GM23338 (cell line): ENCODE measurements around the gene C2CD4D.

Experiments used
- CREB1 ChIP-seq: fragments of 250-450 bp; sonication (Bioruptor Pico); IDR thresholded peaks from 2 replicates; pipeline ENCODE4 v1.5.0; 2020; ENCODE audit warnings: low read depth, mild to moderate bottlenecking, moderate library complexity
- EZH2 ChIP-seq: fragments of 200-600 bp; sonication (generic); IDR thresholded peaks from one replicate; pipeline ENCODE4 v1.8.0; 2017; ENCODE audit warnings: antibody characterized with exemption, mild to moderate bottlenecking, low read depth; ENCODE audit not compliant: unreplicated experiment
- EZH2phosphoT487 ChIP-seq: fragments of 200-600 bp; sonication (generic); IDR thresholded peaks from one replicate; pipeline ENCODE4 v1.8.1; 2018; ENCODE audit warnings: antibody characterized with exemption; ENCODE audit not compliant: unreplicated experiment
- JUNB ChIP-seq: IDR thresholded peaks from one replicate; pipeline ENCODE4 v1.6.1; 2016; ENCODE audit warnings: antibody characterized with exemption; ENCODE audit not compliant: unreplicated experiment
- POLR2AphosphoS5 ChIP-seq: IDR thresholded peaks from 2 replicates; pipeline ENCODE4 v1.6.1; 2016; ENCODE audit warnings: antibody characterized with exemption, low read depth
- ZNF114 ChIP-seq: fragments of 250-450 bp; sonication (Bioruptor Pico); IDR thresholded peaks from 2 replicates; pipeline ENCODE4 v1.5.0; 2020; ENCODE audit warnings: mild to moderate bottlenecking, moderate library complexity
- ZNF331 ChIP-seq: fragments of 250-450 bp; sonication (Bioruptor Pico); IDR thresholded peaks from 2 replicates; pipeline ENCODE4 v1.5.0; 2020; ENCODE audit warnings: low read depth, mild to moderate bottlenecking, moderate library complexity
- TF ChIP-seq, protein P1 (sequence below), 2 experiments: fragments of 200-600 bp in 1 of 2; sonication (generic) in 1 of 2; conservative IDR thresholded peaks; 2 replicates each; pipeline versions ENCODE4 v1.5.1 to v1.6.1; 2016 to 2017; ENCODE audit warnings: antibody characterized with exemption in 2 of 2, low read depth in 2 of 2, mild to moderate bottlenecking in 2 of 2, moderate library complexity in 1 of 2
- TF ChIP-seq, protein P2 (sequence below): IDR thresholded peaks from one replicate; pipeline ENCODE4 v1.6.1; 2018; ENCODE audit warnings: antibody characterized with exemption; ENCODE audit not compliant: unreplicated experiment

DNA sequence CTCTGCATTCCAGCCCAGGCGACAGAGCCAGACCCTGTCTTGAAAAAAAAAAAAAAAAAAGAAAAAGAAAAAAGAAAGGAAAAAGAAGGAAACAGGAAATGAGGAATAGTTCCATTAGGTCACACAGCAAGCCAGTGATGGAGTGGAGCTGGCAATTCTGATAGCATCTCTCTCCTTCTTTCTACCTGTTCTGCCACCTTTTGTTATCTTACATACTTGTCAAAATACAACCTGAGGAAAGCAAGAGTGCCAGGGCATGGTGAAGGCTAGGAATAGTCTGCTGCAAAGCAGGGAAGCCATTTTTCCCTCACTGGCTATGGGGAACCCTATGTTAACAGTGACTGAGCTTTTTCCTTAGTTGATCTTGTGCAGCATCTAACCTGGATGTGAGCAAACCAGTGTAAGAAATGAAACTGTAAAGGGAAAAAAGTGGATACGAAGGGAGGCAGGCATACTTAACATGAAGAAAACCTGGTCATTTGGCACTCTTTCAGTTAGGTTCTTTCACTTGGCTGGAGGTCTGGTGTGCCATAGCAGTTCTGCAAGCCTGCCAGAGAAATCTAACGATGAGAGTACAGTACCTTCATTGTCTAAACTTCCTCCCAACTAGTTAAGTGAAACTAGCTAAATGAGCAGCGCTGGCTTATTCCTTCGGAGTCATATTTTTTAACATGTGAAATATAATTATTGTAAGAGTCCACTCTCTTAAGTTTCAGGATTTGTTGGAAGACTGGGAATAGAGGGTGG, 31.8 kb upstream of the C2CD4D start:
- TF ChIP-seq, protein P1, sequence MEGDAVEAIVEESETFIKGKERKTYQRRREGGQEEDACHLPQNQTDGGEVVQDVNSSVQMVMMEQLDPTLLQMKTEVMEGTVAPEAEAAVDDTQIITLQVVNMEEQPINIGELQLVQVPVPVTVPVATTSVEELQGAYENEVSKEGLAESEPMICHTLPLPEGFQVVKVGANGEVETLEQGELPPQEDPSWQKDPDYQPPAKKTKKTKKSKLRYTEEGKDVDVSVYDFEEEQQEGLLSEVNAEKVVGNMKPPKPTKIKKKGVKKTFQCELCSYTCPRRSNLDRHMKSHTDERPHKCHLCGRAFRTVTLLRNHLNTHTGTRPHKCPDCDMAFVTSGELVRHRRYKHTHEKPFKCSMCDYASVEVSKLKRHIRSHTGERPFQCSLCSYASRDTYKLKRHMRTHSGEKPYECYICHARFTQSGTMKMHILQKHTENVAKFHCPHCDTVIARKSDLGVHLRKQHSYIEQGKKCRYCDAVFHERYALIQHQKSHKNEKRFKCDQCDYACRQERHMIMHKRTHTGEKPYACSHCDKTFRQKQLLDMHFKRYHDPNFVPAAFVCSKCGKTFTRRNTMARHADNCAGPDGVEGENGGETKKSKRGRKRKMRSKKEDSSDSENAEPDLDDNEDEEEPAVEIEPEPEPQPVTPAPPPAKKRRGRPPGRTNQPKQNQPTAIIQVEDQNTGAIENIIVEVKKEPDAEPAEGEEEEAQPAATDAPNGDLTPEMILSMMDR (conservative IDR thresholded peaks at IDR 0.05; ENCODE audit: low read depth in 2 of 2) = no peak
- TF ChIP-seq ZNF114 (CRISPR knock-in tag) = no peak
- TF ChIP-seq POLR2AphosphoS5 = no peak
- TF ChIP-seq EZH2phosphoT487 = no peak
- TF ChIP-seq ZNF331 (CRISPR knock-in tag) = no peak
- no peak for TF ChIP-seq EZH2
- TF ChIP-seq, protein P2, sequence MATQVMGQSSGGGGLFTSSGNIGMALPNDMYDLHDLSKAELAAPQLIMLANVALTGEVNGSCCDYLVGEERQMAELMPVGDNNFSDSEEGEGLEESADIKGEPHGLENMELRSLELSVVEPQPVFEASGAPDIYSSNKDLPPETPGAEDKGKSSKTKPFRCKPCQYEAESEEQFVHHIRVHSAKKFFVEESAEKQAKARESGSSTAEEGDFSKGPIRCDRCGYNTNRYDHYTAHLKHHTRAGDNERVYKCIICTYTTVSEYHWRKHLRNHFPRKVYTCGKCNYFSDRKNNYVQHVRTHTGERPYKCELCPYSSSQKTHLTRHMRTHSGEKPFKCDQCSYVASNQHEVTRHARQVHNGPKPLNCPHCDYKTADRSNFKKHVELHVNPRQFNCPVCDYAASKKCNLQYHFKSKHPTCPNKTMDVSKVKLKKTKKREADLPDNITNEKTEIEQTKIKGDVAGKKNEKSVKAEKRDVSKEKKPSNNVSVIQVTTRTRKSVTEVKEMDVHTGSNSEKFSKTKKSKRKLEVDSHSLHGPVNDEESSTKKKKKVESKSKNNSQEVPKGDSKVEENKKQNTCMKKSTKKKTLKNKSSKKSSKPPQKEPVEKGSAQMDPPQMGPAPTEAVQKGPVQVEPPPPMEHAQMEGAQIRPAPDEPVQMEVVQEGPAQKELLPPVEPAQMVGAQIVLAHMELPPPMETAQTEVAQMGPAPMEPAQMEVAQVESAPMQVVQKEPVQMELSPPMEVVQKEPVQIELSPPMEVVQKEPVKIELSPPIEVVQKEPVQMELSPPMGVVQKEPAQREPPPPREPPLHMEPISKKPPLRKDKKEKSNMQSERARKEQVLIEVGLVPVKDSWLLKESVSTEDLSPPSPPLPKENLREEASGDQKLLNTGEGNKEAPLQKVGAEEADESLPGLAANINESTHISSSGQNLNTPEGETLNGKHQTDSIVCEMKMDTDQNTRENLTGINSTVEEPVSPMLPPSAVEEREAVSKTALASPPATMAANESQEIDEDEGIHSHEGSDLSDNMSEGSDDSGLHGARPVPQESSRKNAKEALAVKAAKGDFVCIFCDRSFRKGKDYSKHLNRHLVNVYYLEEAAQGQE = no peak
- TF ChIP-seq CREB1 = no peak
- no peak for TF ChIP-seq JUNB
